ENCODE data around the gene CA5A. TPM values are rescaled to one million over a fixed set of nuclear protein-coding genes. Genes with fewer than 3 reads are reported as not detected.

Gene CA5A
- total RNA-seq, 1 donor from 2014 or later = not detected

GRCh38 chr16:87961623-87962022, 25.3 kb upstream of the CA5A start:
- ChIA-PET CTCF (interaction anchor here (1.9 kb wide), 1 partner anchor 183 kb away, joined by 5 read pairs; no protein-coding TSS in a partner anchor), POLR2A (interaction anchor here (1.1 kb wide), 1 partner anchor 36 kb away, joined by 7 read pairs; no protein-coding TSS in a partner anchor)
- peaks cover 89% of the 10 kb centered on the region for H3K4me1 Mint-ChIP-seq
- ATAC-seq (ENCODE audit: low read depth) = no peak
- no peaks in the 10 kb centered on the region for H3K9me3 Mint-ChIP-seq
- peaks cover 46% of the 10 kb centered on the region for H3K36me3 Mint-ChIP-seq (ENCODE audit: low read depth)
- intact Hi-C loops (cut with micrococcal nuclease) = no loop called here
- TF ChIP-seq CTCF (IDR thresholded peaks at IDR 0.05) = no peak
- peak overlapping the region; percentile 13 for H3K4me3 Mint-ChIP-seq
- H3K27ac Mint-ChIP-seq = no peak overlapping the region
- no peaks in the 10 kb centered on the region for H3K27me3 Mint-ChIP-seq
- DNase-seq = no peak

GRCh38 chr16:87960852-87961251, 24.5 kb upstream of the CA5A start:
- ATAC-seq (ENCODE audit: low read depth) (no peak), DNase-seq (no peak)
- Mint-ChIP-seq H3K36me3 (ENCODE audit: low read depth) (peaks cover 51% of the 10 kb centered on the region), H3K4me3 (no peak overlapping the region), H3K27me3 (no peaks in the 10 kb centered on the region), H3K9me3 (no peaks in the 10 kb centered on the region), H3K4me1 (peaks cover 89% of the 10 kb centered on the region), H3K27ac (no peak overlapping the region)
- TF ChIP-seq CTCF (IDR thresholded peaks at IDR 0.05) = no peak
- ChIA-PET POLR2A (interaction anchor here (0.9 kb wide), 1 partner anchor 10 kb away, joined by 3 read pairs; the partner anchor contains the start of gene BANP), CTCF (interaction anchor here (1.9 kb wide), 1 partner anchor 182 kb away, joined by 5 read pairs; no protein-coding TSS in a partner anchor)
- intact Hi-C loops (cut with micrococcal nuclease) = no loop called here

- ATAC-seq (ENCODE audit: low read depth) (no peak), DNase-seq (no peak)
- Mint-ChIP-seq H3K4me3 (peak overlapping the region; percentile 62), H3K9me3 (no peaks in the 10 kb centered on the region), H3K27ac (peak overlapping the region; percentile 57), H3K36me3 (ENCODE audit: low read depth) (peaks cover 54% of the 10 kb centered on the region), H3K4me1 (peaks cover 92% of the 10 kb centered on the region), H3K27me3 (no peaks in the 10 kb centered on the region)
- no peak for TF ChIP-seq CTCF (IDR thresholded peaks at IDR 0.05)
- CTCF ChIA-PET = interaction anchor here (1.9 kb wide), 1 partner anchor 181 kb away, joined by 5 read pairs; no protein-coding TSS in a partner anchor
- intact Hi-C loops (cut with micrococcal nuclease) = no loop called here
- POLR2A ChIA-PET = interaction anchor here (0.9 kb wide), 1 partner anchor 9 kb away, joined by 3 read pairs; the partner anchor contains the start of gene BANP
Measured at GRCh38 chr16:87960296-87960695, 24.0 kb upstream of the CA5A start.

- no peaks in the 10 kb centered on the region for H3K9me3 Mint-ChIP-seq
- ATAC-seq (ENCODE audit: low read depth) (peak; percentile 10), DNase-seq (no peak)
- peaks cover 92% of the 10 kb centered on the region for H3K4me1 Mint-ChIP-seq
- H3K36me3 Mint-ChIP-seq (ENCODE audit: low read depth) = peaks cover 58% of the 10 kb centered on the region
- TF ChIP-seq CTCF (IDR thresholded peaks at IDR 0.05) = no peak
- peak overlapping the region; percentile 82 for H3K27ac Mint-ChIP-seq
- H3K27me3 Mint-ChIP-seq = no peaks in the 10 kb centered on the region
- CTCF ChIA-PET = interaction anchor here (1.9 kb wide), 1 partner anchor 181 kb away, joined by 5 read pairs; no protein-coding TSS in a partner anchor
- POLR2A ChIA-PET = no interaction called here
- intact Hi-C loops (cut with micrococcal nuclease) = loop anchor here (10.0 kb wide), 2 partner anchors 465 to 1285 kb away; partner anchors contain the start of gene ZCCHC14
- peak overlapping the region; percentile 82 for H3K4me3 Mint-ChIP-seq
Measured at GRCh38 chr16:87959391-87959990, 23.2 kb upstream of the CA5A start.

GRCh38 chr16:87958632-87959031, 22.3 kb upstream of the CA5A start:
- intact Hi-C loops (cut with micrococcal nuclease) = loop anchor here (10.0 kb wide), 2 partner anchors 464 to 1286 kb away; partner anchors contain the start of gene ZCCHC14
- no peaks in the 10 kb centered on the region for H3K27me3 Mint-ChIP-seq
- DNase-seq (no peak), ATAC-seq (ENCODE audit: low read depth) (no peak)
- TF ChIP-seq CTCF (IDR thresholded peaks at IDR 0.05) = no peak
- no peak overlapping the region for H3K4me3 Mint-ChIP-seq
- peaks cover 67% of the 10 kb centered on the region for H3K36me3 Mint-ChIP-seq (ENCODE audit: low read depth)
- CTCF ChIA-PET = no interaction called here
- no peaks in the 10 kb centered on the region for H3K9me3 Mint-ChIP-seq
- peak overlapping the region; percentile 82 for H3K27ac Mint-ChIP-seq
- peaks cover 92% of the 10 kb centered on the region for H3K4me1 Mint-ChIP-seq
- POLR2A ChIA-PET = no interaction called here

Measured in activated B cell treated with CpG ODN at 0.5 μM for 24 hours (primary cell).